Loucy (cell line): Measurements from ENCODE around the gene NQO2.

Source experiments
- CTCF ChIP-seq: fragments of 200-600 bp; sonication (generic); conservative IDR thresholded peaks from 2 replicates; pipeline ENCODE4 v1.5.1; 2014; ENCODE audit warnings: mild to moderate bottlenecking, antibody characterized with exemption, low read length
- EZH2phosphoT487 ChIP-seq: fragments of 200-600 bp; IDR thresholded peaks from 2 replicates; pipeline ENCODE4 v1.6.1; 2018; ENCODE audit warnings: antibody characterized with exemption, mild to moderate bottlenecking, moderate library complexity, borderline replicate concordance

- TF ChIP-seq CTCF (no peak), EZH2phosphoT487 (no peak)
Measured at GRCh38 chr6:3045369-3045768, 45.7 kb downstream of the NQO2 start.
